Measurements from ENCODE around the gene TMEM11. TPM values are rescaled to one million over a fixed set of nuclear protein-coding genes. Genes with fewer than 3 reads are reported as not detected.

The TMEM11 gene
- total RNA-seq, 2 donors from 2014 or later = 28.6 to 44.8 TPM

DNA sequence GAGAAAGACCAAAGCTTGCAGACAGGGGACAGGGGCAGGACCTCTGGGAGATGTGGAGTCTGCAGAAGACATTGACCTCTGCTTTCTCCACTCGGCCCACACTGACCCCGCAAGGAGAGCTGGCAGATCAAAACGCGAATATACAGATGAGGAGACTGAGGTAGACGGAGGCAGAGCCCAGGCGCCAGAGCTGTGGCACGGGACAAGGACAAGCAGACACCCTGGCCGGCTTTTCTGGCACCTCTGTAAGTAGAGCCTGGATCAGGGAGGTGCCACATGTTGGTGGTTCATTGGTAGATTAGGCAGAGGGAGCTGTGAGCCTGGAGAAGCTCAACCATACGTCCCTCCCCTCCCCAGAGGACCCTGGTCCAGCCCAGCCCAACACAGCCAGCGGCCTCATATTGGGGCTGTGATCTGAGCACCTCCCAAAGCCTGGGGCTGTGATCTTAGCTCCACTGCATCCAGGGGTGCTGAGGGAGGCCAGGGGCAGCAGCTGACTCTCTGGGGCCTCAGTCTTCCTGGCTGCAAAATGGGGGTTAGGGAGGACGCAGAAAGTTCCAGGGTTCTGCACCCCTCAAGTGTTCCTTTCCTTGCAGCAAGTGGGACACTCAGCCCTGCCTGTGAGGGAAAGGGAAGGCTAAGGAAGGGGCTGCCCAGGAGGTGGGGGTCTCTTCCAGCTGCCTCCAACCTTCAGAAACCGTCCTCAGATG lies 35.3 kb upstream of the TMEM11 start:
- Histone ChIP-seq H3K9me3 (no peaks in the 10 kb centered on the region), H3K4me3 (no peak overlapping the region), H3K4me1 (peaks cover 4% of the 10 kb centered on the region), H3K27ac (no peak overlapping the region), H3K9ac (ENCODE audit: low read depth in 2 of 2, low read length in 2 of 2) (no peak overlapping the region), H3K27me3 (no peaks in the 10 kb centered on the region), H3K36me3 (no peaks in the 10 kb centered on the region)
- intact Hi-C loops (cut with DNase I) = no loop called here
- DNase-seq = no peak
- TF ChIP-seq, protein P1, sequence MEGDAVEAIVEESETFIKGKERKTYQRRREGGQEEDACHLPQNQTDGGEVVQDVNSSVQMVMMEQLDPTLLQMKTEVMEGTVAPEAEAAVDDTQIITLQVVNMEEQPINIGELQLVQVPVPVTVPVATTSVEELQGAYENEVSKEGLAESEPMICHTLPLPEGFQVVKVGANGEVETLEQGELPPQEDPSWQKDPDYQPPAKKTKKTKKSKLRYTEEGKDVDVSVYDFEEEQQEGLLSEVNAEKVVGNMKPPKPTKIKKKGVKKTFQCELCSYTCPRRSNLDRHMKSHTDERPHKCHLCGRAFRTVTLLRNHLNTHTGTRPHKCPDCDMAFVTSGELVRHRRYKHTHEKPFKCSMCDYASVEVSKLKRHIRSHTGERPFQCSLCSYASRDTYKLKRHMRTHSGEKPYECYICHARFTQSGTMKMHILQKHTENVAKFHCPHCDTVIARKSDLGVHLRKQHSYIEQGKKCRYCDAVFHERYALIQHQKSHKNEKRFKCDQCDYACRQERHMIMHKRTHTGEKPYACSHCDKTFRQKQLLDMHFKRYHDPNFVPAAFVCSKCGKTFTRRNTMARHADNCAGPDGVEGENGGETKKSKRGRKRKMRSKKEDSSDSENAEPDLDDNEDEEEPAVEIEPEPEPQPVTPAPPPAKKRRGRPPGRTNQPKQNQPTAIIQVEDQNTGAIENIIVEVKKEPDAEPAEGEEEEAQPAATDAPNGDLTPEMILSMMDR (IDR thresholded peaks at IDR 0.05) = no peak

DNA sequence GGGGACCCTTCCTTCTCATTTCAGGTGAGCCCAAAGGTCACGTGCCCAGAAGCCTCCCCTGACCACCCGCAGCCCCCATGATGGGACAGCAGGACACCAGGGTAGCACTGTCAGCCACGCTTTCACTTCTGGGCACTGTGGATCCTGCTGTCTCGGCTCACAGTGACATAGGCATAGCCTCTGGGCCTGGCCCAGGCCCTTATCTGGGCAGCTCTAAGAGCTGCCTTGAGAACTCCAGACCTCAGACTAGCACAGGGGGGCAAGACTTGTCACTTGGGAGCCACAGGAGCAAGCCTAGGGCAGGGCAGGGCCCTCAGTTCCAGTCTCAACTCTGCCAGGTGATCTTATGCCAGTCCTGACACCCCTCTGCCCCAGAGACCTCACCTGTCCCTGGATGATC lies 34.5 kb upstream of the TMEM11 start:
- Histone ChIP-seq H3K27ac (no peak overlapping the region), H3K4me3 (no peak overlapping the region), H3K9me3 (no peaks in the 10 kb centered on the region), H3K4me1 (no peaks in the 10 kb centered on the region), H3K27me3 (no peaks in the 10 kb centered on the region), H3K36me3 (no peaks in the 10 kb centered on the region), H3K9ac (ENCODE audit: low read depth in 2 of 2, low read length in 2 of 2) (no peak overlapping the region)
- TF ChIP-seq, protein P1 (IDR thresholded peaks at IDR 0.05) = no peak
- no peak for DNase-seq
- intact Hi-C loops (cut with DNase I) = no loop called here

DNA sequence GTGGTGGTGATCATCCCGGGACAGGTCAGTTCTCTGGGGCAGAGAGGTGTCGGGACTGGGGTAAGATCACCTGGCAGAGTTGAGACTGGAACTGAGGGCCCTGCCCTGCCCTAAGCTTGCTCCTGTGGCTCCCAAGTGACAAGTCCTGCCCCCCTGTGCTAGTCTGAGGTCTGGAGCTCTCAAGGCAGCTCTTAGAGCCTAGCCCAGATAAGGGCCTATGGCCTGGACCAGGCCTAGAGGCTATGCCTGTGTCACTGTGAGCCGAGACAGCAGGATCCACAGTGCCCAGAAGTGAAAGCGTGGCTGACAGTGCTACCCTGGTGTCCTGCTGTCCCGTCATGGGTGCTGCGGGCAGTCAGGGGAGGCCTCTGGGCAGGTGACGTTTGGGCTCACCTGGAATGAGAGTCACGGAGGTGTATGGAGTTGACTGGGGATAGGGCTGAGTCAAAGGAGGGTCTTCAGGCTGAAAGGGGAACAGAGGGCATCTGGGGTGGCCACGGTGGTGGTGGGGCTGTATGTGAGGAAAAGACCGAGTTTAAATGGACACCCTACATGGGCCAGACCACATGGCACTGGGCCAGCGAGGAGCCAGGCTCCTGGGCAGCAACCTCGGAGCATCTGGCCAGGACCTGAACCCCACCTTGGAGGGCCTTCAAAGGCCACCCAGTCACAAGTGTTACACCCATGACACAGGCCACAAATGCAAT lies 33.7 kb upstream of the TMEM11 start:
- TF ChIP-seq, protein P1 (IDR thresholded peaks at IDR 0.05) = no peak
- no peaks in the 10 kb centered on the region for H3K9me3 ChIP-seq
- intact Hi-C loops (cut with DNase I) = no loop called here
- no peaks in the 10 kb centered on the region for H3K4me1 ChIP-seq
- H3K27ac ChIP-seq = no peak overlapping the region
- no peaks in the 10 kb centered on the region for H3K36me3 ChIP-seq
- no peak overlapping the region for H3K4me3 ChIP-seq
- no peak for DNase-seq
- no peak overlapping the region for H3K9ac ChIP-seq (ENCODE audit: low read depth in 2 of 2, low read length in 2 of 2)
- H3K27me3 ChIP-seq = no peaks in the 10 kb centered on the region

DNA sequence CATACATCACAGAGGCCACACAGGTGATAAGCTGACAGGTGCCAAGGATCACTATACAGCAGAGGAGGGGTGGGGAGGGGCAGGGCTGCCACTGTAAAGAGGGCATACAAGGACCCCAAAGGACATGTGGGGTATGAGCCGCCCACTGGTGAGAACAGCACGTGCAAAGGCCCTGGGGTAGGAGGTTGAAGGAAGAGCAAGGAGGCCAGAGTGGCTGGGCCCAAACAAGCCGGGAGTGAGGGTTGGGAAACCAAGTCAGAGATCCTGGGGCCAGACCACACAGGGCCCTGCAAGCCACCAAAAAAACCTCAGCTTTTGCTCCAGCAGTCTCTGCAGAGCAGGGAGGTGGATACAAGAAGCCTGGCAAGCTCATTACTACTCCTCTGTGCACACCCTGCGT lies 32.7 kb upstream of the TMEM11 start:
- Histone ChIP-seq H3K9me3 (no peaks in the 10 kb centered on the region), H3K36me3 (no peaks in the 10 kb centered on the region), H3K27ac (no peak overlapping the region), H3K27me3 (no peaks in the 10 kb centered on the region), H3K4me3 (no peak overlapping the region), H3K4me1 (no peaks in the 10 kb centered on the region), H3K9ac (ENCODE audit: low read depth in 2 of 2, low read length in 2 of 2) (no peak overlapping the region)
- DNase-seq = no peak
- intact Hi-C loops (cut with DNase I) = no loop called here
- TF ChIP-seq, protein P1 (IDR thresholded peaks at IDR 0.05) = no peak

DNA sequence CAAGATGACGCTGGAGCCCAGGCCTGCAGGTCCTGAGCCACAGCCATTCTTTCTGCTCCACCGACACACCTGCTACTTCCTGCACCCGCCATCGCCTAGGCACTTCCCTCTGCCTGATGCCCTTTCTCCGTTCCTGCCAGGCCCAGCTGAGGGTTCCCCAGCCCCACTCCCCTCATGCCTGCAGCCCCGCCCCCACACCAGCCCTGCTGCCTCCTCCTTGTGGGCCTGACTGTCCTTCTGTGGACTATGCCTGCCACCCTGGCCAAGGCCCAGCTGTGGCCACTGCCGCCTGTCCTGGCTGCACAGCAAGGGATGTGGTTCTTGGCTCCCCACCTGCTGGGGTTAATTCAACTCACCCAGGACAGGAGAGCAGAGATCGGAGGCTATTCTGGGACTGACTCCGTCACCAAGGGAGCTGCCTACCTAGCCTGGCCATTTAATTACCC lies 31.7 kb upstream of the TMEM11 start:
- Histone ChIP-seq H3K4me3 (no peak overlapping the region), H3K36me3 (no peaks in the 10 kb centered on the region), H3K4me1 (no peaks in the 10 kb centered on the region), H3K9me3 (no peaks in the 10 kb centered on the region), H3K27ac (no peak overlapping the region), H3K9ac (ENCODE audit: low read depth in 2 of 2, low read length in 2 of 2) (no peak overlapping the region), H3K27me3 (no peaks in the 10 kb centered on the region)
- intact Hi-C loops (cut with DNase I) = no loop called here
- DNase-seq = no peak
- TF ChIP-seq, protein P1 (IDR thresholded peaks at IDR 0.05) = no peak
